ENCODE results near the gene MLIP. TPM values are rescaled to one million over a fixed set of nuclear protein-coding genes. Genes with fewer than 3 reads are reported as not detected.

The MLIP gene
- total RNA-seq, 3 donors from 2014 or later (not counting 1 experiment from before 2014, with no cell fraction given): not detected

- intact Hi-C loops (cut with micrococcal nuclease): no loop called here
- Mint-ChIP-seq H3K4me1 (no peaks in the 10 kb centered on the region), H3K36me3 (no peaks in the 10 kb centered on the region), H3K9me3 (peaks cover 2 to 4% of the 10 kb centered on the region in 2 donors), H3K27me3 (ENCODE audit: low read depth in 2 of 2) (no peaks in the 10 kb centered on the region), H3K4me3 (no peak overlapping the region), H3K27ac (no peak overlapping the region)
- WGBS (ENCODE audit: insufficient coverage): 78% methylated on average over 4 of the region's 6 CpGs
- TF ChIP-seq, protein P1, sequence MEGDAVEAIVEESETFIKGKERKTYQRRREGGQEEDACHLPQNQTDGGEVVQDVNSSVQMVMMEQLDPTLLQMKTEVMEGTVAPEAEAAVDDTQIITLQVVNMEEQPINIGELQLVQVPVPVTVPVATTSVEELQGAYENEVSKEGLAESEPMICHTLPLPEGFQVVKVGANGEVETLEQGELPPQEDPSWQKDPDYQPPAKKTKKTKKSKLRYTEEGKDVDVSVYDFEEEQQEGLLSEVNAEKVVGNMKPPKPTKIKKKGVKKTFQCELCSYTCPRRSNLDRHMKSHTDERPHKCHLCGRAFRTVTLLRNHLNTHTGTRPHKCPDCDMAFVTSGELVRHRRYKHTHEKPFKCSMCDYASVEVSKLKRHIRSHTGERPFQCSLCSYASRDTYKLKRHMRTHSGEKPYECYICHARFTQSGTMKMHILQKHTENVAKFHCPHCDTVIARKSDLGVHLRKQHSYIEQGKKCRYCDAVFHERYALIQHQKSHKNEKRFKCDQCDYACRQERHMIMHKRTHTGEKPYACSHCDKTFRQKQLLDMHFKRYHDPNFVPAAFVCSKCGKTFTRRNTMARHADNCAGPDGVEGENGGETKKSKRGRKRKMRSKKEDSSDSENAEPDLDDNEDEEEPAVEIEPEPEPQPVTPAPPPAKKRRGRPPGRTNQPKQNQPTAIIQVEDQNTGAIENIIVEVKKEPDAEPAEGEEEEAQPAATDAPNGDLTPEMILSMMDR (IDR thresholded peaks at IDR 0.05): no peak
- DNase-seq (no peak), ATAC-seq (no peak)
- no peaks in the 10 kb centered on the region for H3K27me3 ChIP-seq (ENCODE audit: control insufficient read depth, insufficient read depth, low read length)
- no peaks in the 10 kb centered on the region for H3K36me3 ChIP-seq (ENCODE audit: control insufficient read depth, insufficient read depth, low read length)
- H3K9me3 ChIP-seq (ENCODE audit: control insufficient read depth, insufficient read depth, low read length): no peaks in the 10 kb centered on the region
- no peaks in the 10 kb centered on the region for H3K4me1 ChIP-seq (ENCODE audit: control insufficient read depth, insufficient read depth, low read length)
- no peak overlapping the region for H3K27ac ChIP-seq (ENCODE audit: low read length)
- no peak overlapping the region for H3K4me3 ChIP-seq (ENCODE audit: low read length)
These were observed 12.7 kb upstream of the MLIP start for GRCh38 chr6:54098450-54099044.

DNA sequence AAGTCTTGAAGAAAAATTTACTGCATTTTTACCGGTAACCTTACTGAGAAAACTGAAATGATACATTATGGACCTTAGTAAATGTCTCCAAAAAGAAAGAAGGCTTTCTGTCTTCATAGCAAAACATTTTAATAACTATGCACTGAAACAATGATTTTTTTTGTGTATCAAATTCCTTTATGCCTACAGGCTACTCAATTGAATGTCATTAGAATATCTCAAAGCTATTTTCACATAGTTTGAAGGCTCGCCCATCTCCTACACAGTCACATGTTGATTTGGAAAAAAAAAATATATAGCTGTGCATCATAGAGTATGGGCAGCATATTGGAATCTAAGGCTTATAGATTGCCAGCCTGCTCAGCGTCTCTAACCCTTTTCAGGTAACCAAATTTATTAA is 12.0 kb upstream of the MLIP start:
- DNase-seq (no peak), ATAC-seq (no peak)
- WGBS (ENCODE audit: insufficient coverage): 100% methylated on average over 1 of the region's 3 CpGs
- Mint-ChIP-seq H3K36me3 (no peaks in the 10 kb centered on the region), H3K4me1 (no peaks in the 10 kb centered on the region), H3K27me3 (ENCODE audit: low read depth in 2 of 2) (no peaks in the 10 kb centered on the region), H3K27ac (no peak overlapping the region), H3K9me3 (peaks cover 2 to 4% of the 10 kb centered on the region in 2 donors), H3K4me3 (no peak overlapping the region)
- Histone ChIP-seq H3K36me3 (ENCODE audit: control insufficient read depth, insufficient read depth, low read length) (no peaks in the 10 kb centered on the region), H3K27me3 (ENCODE audit: control insufficient read depth, insufficient read depth, low read length) (no peaks in the 10 kb centered on the region), H3K9me3 (ENCODE audit: control insufficient read depth, insufficient read depth, low read length) (no peaks in the 10 kb centered on the region), H3K4me1 (ENCODE audit: control insufficient read depth, insufficient read depth, low read length) (no peaks in the 10 kb centered on the region), H3K4me3 (ENCODE audit: low read length) (no peak overlapping the region), H3K27ac (ENCODE audit: low read length) (no peak overlapping the region)
- intact Hi-C loops (cut with micrococcal nuclease): no loop called here
- TF ChIP-seq, protein P1 (IDR thresholded peaks at IDR 0.05): no peak

DNA sequence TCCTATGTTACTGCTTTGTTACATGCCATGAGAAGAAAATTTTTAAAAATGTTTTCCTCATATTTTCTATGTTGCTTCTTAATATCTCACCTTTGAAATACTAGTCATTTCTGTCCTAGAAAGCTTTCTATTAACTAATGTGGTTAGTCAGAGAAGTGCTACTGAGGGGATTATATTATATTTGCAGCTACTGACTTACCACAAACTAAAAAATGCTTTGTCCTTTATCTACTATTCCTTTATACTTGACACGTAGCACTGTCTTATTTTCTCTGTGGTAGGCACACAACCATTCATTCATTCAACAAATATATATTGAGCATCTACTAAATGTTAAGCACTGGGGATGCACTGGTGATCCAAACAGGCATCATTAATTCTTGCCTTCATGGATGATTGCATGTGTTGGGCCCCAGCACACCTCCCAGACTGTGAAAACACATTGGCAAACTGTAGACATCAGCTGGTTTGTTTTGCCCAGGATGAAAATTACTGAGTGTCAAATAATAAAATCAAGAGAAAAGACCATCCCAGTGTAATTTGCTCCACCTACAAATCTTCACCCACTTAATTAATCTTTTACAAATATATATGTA is 10.7 kb upstream of the MLIP start:
- no peaks in the 10 kb centered on the region for H3K4me1 Mint-ChIP-seq
- Histone ChIP-seq H3K36me3 (ENCODE audit: control insufficient read depth, insufficient read depth, low read length) (no peaks in the 10 kb centered on the region), H3K4me3 (ENCODE audit: low read length) (no peak overlapping the region), H3K4me1 (ENCODE audit: control insufficient read depth, insufficient read depth, low read length) (no peaks in the 10 kb centered on the region), H3K9me3 (ENCODE audit: control insufficient read depth, insufficient read depth, low read length) (no peaks in the 10 kb centered on the region), H3K27me3 (ENCODE audit: control insufficient read depth, insufficient read depth, low read length) (no peaks in the 10 kb centered on the region), H3K27ac (ENCODE audit: low read length) (no peak overlapping the region)
- peaks cover under 1 to 4% of the 10 kb centered on the region in 2 donors for H3K9me3 Mint-ChIP-seq
- DNase-seq: no peak
- intact Hi-C loops (cut with micrococcal nuclease): no loop called here
- 86% methylated on average over 1 of the region's 1 CpG for WGBS (ENCODE audit: insufficient coverage)
- H3K36me3 Mint-ChIP-seq: no peaks in the 10 kb centered on the region
- H3K27ac Mint-ChIP-seq: no peak overlapping the region
- no peak overlapping the region for H3K4me3 Mint-ChIP-seq
- no peaks in the 10 kb centered on the region for H3K27me3 Mint-ChIP-seq (ENCODE audit: low read depth in 2 of 2)
- TF ChIP-seq, protein P1 (IDR thresholded peaks at IDR 0.05): no peak
- ATAC-seq: no peak

DNA sequence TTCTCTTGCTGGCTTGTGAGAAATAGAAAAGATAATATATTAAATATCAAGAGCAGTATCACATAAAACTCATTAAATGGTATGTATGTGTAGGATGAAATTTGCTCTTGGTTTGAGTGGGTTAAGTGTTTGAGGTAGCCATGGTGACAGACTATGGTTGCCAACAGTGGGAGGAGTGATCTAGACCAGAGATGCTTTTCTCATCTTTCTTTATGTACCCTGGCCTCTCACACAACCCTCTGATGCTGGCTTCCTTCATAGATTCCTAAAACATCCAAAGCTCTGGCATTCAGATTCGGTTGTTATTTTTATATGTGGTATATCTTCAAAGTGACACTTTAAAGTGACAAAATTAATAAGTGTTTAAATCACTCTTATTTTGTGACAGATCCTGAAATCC is 9.0 kb upstream of the MLIP start:
- no peak for DNase-seq
- no CpG with 5 or more reads among the region's 1 CpG for WGBS (ENCODE audit: insufficient coverage)
- Histone ChIP-seq H3K27me3 (ENCODE audit: control insufficient read depth, insufficient read depth, low read length) (no peaks in the 10 kb centered on the region), H3K4me3 (ENCODE audit: low read length) (no peak overlapping the region), H3K4me1 (ENCODE audit: control insufficient read depth, insufficient read depth, low read length) (no peaks in the 10 kb centered on the region), H3K36me3 (ENCODE audit: control insufficient read depth, insufficient read depth, low read length) (no peaks in the 10 kb centered on the region), H3K9me3 (ENCODE audit: control insufficient read depth, insufficient read depth, low read length) (no peaks in the 10 kb centered on the region), H3K27ac (ENCODE audit: low read length) (no peak overlapping the region)
- Mint-ChIP-seq H3K4me1 (no peaks in the 10 kb centered on the region), H3K9me3 (peaks cover 0 to 6% of the 10 kb centered on the region in 2 donors), H3K27ac (no peak overlapping the region), H3K36me3 (no peaks in the 10 kb centered on the region), H3K4me3 (no peak overlapping the region), H3K27me3 (ENCODE audit: low read depth in 2 of 2) (no peaks in the 10 kb centered on the region)
- intact Hi-C loops (cut with micrococcal nuclease): no loop called here
- ATAC-seq: no peak
- TF ChIP-seq, protein P1 (IDR thresholded peaks at IDR 0.05): no peak
